GM12878 (cell line): Measurements from ENCODE around the gene CCDC88C. TPM values are rescaled to one million over a fixed set of nuclear protein-coding genes. Genes with fewer than 3 reads are reported as not detected.

Experiments used
- ASH2L ChIP-seq: fragments of 300-600, 200-600 bp; sonication (generic); IDR thresholded peaks from 2 replicates; pipeline ENCODE4 v1.6.1; 2017; ENCODE audit warnings: low read depth, mild to moderate bottlenecking, borderline replicate concordance
- BHLHE40 ChIP-seq, 2 experiments: fragments of 450-650 bp in 1 of 2; IDR thresholded peaks; 2 replicates each; pipeline ENCODE4 v1.6.1; 2011 to 2017; ENCODE audit warnings: low read depth in 2 of 2, borderline replicate concordance in 1 of 2, improper control_type of control experiment in 1 of 2, low read length in 1 of 2, mild to moderate bottlenecking in 1 of 2
- CTCF ChIP-seq, 3 experiments: IDR thresholded peaks in 2 of 3; conservative IDR thresholded peaks in 1 of 3; 2 replicates each; pipeline ENCODE4 v1.5.1; 2011; ENCODE audit warnings: low read depth in 3 of 3, low read length in 3 of 3, mild to moderate bottlenecking in 3 of 3, control low read depth in 2 of 3, moderate library complexity in 2 of 3, inconsistent platforms in 1 of 3, mixed read lengths in 1 of 3; ENCODE audit not compliant: control insufficient read depth in 2 of 3, insufficient read depth in 1 of 3; ENCODE audit errors: extremely low read depth in 1 of 3
- EED ChIP-seq: sonication (generic); IDR thresholded peaks from 2 replicates; pipeline ENCODE4 v1.6.1; 2016; ENCODE audit warnings: antibody characterized with exemption, low read depth
- EP300 ChIP-seq, 2 experiments: fragments of 150-350 bp in 1 of 2; IDR thresholded peaks; 2 replicates each; pipeline ENCODE4 v1.6.1; 2011 to 2012; ENCODE audit warnings: low read depth in 2 of 2, low read length in 2 of 2, borderline replicate concordance in 1 of 2, improper control_type of control experiment in 1 of 2, inconsistent platforms in 1 of 2; ENCODE audit not compliant: control insufficient read depth in 1 of 2
- HCFC1 ChIP-seq: fragments of 150-350 bp; IDR thresholded peaks from 2 replicates; pipeline ENCODE4 v1.6.1; 2014; ENCODE audit warnings: low read length
- IKZF1 ChIP-seq: fragments of 450-650 bp; conservative IDR thresholded peaks from 2 replicates; pipeline ENCODE4 v1.6.1; 2017; ENCODE audit warnings: antibody characterized with exemption, mild to moderate bottlenecking
- IKZF2 ChIP-seq, 2 experiments: fragments of 450-650 bp; IDR thresholded peaks; 2 replicates each; pipeline ENCODE4 v1.6.1; 2017; ENCODE audit warnings: mild to moderate bottlenecking in 2 of 2, moderate library complexity in 2 of 2
- LARP7 ChIP-seq: fragments of 450-650 bp; IDR thresholded peaks from 2 replicates; pipeline ENCODE4 v1.6.1; 2017; ENCODE audit warnings: mild to moderate bottlenecking
- NFYA ChIP-seq: IDR thresholded peaks from 2 replicates; pipeline ENCODE4 v1.6.1; 2011; ENCODE audit warnings: low read depth, mild to moderate bottlenecking, low read length, improper control_type of control experiment, borderline replicate concordance
- PML ChIP-seq: IDR thresholded peaks from 2 replicates; pipeline ENCODE4 v1.6.1; 2012; ENCODE audit warnings: low read length, inconsistent platforms
- PRDM15 ChIP-seq: fragments of 450-650 bp; formaldehyde crosslinking; IDR thresholded peaks from 2 replicates; pipeline ENCODE4 v1.4.0; 2020; ENCODE audit warnings: mild to moderate bottlenecking, moderate library complexity
- RAD51 ChIP-seq: fragments of 450-650 bp; IDR thresholded peaks from 2 replicates; pipeline ENCODE4 v1.6.1; 2016; ENCODE audit warnings: moderate library complexity, mild to moderate bottlenecking, inconsistent platforms
- RELA ChIP-seq: fragments of 450-650 bp; IDR thresholded peaks from 2 replicates; pipeline ENCODE4 v1.8.0; 2014; ENCODE audit warnings: borderline replicate concordance; ENCODE audit not compliant: partially characterized antibody
- RUNX3 ChIP-seq: IDR thresholded peaks from 2 replicates; pipeline ENCODE4 v1.6.1; 2012; ENCODE audit warnings: low read length, inconsistent platforms
- SIN3A ChIP-seq: IDR thresholded peaks from 2 replicates; pipeline ENCODE4 v1.6.1; 2012; ENCODE audit warnings: low read depth, low read length, improper control_type of control experiment
- SMC3 ChIP-seq: IDR thresholded peaks from 2 replicates; pipeline ENCODE4 v1.6.1; 2011; ENCODE audit warnings: low read length, improper control_type of control experiment, borderline replicate concordance
- SP1 ChIP-seq: IDR thresholded peaks from one replicate; pipeline ENCODE4 v1.6.1; 2011; ENCODE audit warnings: low read depth, low read length
- SPI1 ChIP-seq: IDR thresholded peaks from 2 replicates; pipeline ENCODE4 v1.6.1; 2011; ENCODE audit warnings: low read depth, mild to moderate bottlenecking, low read length, moderate library complexity, borderline replicate concordance; ENCODE audit not compliant: insufficient read depth
- TAF1 ChIP-seq: IDR thresholded peaks from 2 replicates; pipeline ENCODE4 v1.6.1; 2011; ENCODE audit warnings: mild to moderate bottlenecking, low read depth, low read length, borderline replicate concordance
- TCF12 ChIP-seq: IDR thresholded peaks from 2 replicates; pipeline ENCODE4 v1.6.1; 2011; ENCODE audit warnings: low read depth, mild to moderate bottlenecking, low read length
- YBX1 ChIP-seq: fragments of 450-650 bp; IDR thresholded peaks from 2 replicates; pipeline ENCODE4 v1.6.1; 2016; ENCODE audit warnings: antibody characterized with exemption
- ZSCAN29 ChIP-seq: fragments of 450-650 bp; IDR thresholded peaks from 2 replicates; pipeline ENCODE4 v1.6.1; 2017; ENCODE audit warnings: mild to moderate bottlenecking, moderate library complexity
- polyA plus RNA-seq, 11 experiments: library from polyadenylated mRNA; depleted of rRNA in 4 of 11; unstranded in 6 of 11; stranded (reverse) in 5 of 11; fragments of >200 nt; fragmentation: Nextera tagmentation in 4 of 11; fragmentation: Illumina TruSeq in 1 of 11; extraction: Ambion mirVana in 4 of 11; extraction: Trizol in 1 of 11; gene quantifications; 1 replicate in 1 of 11; 2 replicates in 10 of 11; pipeline versions ENCODE4 v1.2.1 to v1.2.3, GENCODE V29; 2011 to 2016; ENCODE audit warnings: inconsistent platforms in 2 of 11, missing spikeins in 2 of 11, low read depth in 1 of 11
- total RNA-seq, 4 experiments: library from RNA; depleted of rRNA in 3 of 4; stranded (reverse); fragments of >200 nt in 3 of 4; fragmentation: Illumina TruSeq in 1 of 4; extraction: Trizol in 1 of 4; gene quantifications; 2 replicates each; pipeline versions ENCODE4 v1.2.1 to v1.2.3, GENCODE V29; 2013 to 2021
- TF ChIP-seq, protein P1 (sequence below): fragments of 450-650 bp; IDR thresholded peaks from 2 replicates; pipeline ENCODE4 v1.6.1; 2014; ENCODE audit warnings: mild to moderate bottlenecking

The CCDC88C gene
- total and polyA plus RNA-seq, 10 of the 15 experiments (the other 5 are each of a cell fraction or from before 2014, with no cell fraction given): 4.0 to 79.6 (median 36.6) TPM

DNA sequence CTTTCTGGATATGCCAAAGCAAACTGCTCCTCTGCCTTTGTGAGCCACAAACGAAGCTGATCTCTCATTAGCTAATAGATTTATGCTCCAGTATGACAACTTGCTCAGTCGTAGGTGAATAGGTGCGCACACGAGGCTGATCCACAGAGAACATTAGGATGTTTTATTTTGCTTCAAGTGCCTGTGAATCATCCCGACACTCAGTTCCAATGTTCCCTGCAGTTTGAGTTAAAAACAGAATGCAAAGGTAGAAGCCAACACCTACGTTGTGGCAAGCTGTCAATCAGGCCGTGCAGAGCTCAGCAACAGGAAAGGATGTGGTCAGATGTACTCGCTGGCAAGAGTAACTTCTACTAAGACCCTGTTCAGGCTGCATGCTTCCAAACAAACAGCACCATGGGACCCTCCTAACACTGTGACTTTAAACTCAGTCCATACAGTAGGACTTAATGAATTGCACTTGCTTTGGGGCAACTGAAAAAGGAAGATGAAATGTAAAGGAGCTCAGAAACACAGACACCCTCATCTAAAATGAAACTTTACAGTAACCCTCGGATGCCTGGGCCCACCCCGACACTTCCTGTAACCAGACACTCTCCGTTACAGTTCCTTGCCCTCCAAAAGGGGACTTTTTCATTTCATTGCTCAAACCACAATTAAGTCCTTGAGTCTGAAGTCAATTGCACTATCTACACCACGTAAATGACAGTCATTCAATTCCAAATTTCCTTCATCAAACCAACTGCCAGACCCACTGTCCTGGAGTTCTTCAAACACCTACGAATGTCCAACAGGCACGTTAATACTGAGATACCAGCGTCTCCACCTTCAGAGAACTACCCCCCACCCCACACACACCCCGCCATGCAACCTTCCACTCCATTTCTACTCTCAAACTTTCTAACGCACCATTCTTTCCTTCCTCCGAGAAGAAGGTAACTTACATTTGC is 1.6 kb downstream of the CCDC88C start (continued):
- TF ChIP-seq PRDM15 (no peak), IKZF1 (peak; percentile 61; the same call in 1 of the 2 replicates), IKZF2 (IDR thresholded peaks at IDR 0.05) (peak; percentile 62 to 64), EP300 (IDR thresholded peaks at IDR 0.05; ENCODE audit: borderline replicate concordance in 1 of 2, control insufficient read depth in 1 of 2, low read depth in 2 of 2, low read length in 2 of 2) (peak; percentile 26 to 54; a peak in 2 of 4 replicates), HCFC1 (0 out of 2 replicates have a peak, but pooled peaks have one; percentile 39), CTCF (IDR thresholded peaks at IDR 0.05 in 2 of 3, conservative IDR thresholded peaks at IDR 0.05 in 1 of 3; ENCODE audit: control insufficient read depth in 2 of 3, extremely low read depth in 1 of 3, insufficient read depth in 1 of 3, low read depth in 3 of 3, low read length in 3 of 3) (no peak), RAD51 (no peak), SP1 (no peak), NFYA (no peak), RELA (peak; percentile 14), LARP7 (no peak), SIN3A (0 out of 2 replicates have a peak, but pooled peaks have one; percentile 18), ASH2L (no peak), SPI1 (peak; percentile 64; the same call in 1 of the 2 replicates), PML (peak; percentile 87), RUNX3 (peak; percentile 93), YBX1 (no peak), SMC3 (no peak), BHLHE40 (IDR thresholded peaks at IDR 0.05; ENCODE audit: borderline replicate concordance in 1 of 2, low read depth in 2 of 2, low read length in 1 of 2) (peak in 1 of 2 experiments; percentile 26; a peak in 1 of 4 replicates), EED (peak; percentile 8; the same call in 1 of the 2 replicates), TCF12 (0 out of 2 replicates have a peak, but pooled peaks have one; percentile 7), TAF1 (peak; percentile 89), ZSCAN29 (no peak)
- TF ChIP-seq, protein P1, sequence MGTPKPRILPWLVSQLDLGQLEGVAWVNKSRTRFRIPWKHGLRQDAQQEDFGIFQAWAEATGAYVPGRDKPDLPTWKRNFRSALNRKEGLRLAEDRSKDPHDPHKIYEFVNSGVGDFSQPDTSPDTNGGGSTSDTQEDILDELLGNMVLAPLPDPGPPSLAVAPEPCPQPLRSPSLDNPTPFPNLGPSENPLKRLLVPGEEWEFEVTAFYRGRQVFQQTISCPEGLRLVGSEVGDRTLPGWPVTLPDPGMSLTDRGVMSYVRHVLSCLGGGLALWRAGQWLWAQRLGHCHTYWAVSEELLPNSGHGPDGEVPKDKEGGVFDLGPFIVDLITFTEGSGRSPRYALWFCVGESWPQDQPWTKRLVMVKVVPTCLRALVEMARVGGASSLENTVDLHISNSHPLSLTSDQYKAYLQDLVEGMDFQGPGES: no peak
